Neuron (in vitro differentiated cells): Measurements from ENCODE around the gene CMIP.

Source experiments
- H2AFZ ChIP-seq: one replicate; pipeline ENCODE4 v1.6.1; 2013; ENCODE audit warnings: low read depth, mild to moderate bottlenecking, inconsistent platforms, low read length, moderate library complexity
- H3K27me3 ChIP-seq: one replicate; pipeline ENCODE4 v1.6.1; 2013; ENCODE audit warnings: low read length; ENCODE audit not compliant: insufficient read depth
- H3K36me3 ChIP-seq: one replicate; pipeline ENCODE4 v1.6.1; 2013; ENCODE audit warnings: low read length; ENCODE audit not compliant: insufficient read depth
- H3K4me1 ChIP-seq: one replicate; pipeline ENCODE4 v1.6.1; 2013; ENCODE audit warnings: low read length; ENCODE audit not compliant: insufficient read depth
- H3K4me3 ChIP-seq: 2 replicates; pipeline ENCODE4 v1.5.1; 2013; ENCODE audit warnings: mild to moderate bottlenecking, low read length, moderate library complexity
- H3K9me3 ChIP-seq: one replicate; pipeline ENCODE4 v1.6.1; 2013; ENCODE audit warnings: low read length

The CMIP gene

GRCh38 chr16:81514041-81514559 is 69.5 kb downstream of the CMIP start:
- Histone ChIP-seq H3K27me3 (no peaks in the 10 kb centered on the region), H3K36me3 (no peaks in the 10 kb centered on the region), H2AFZ (no peak overlapping the region), H3K4me3 (no peak overlapping the region), H3K4me1 (no peaks in the 10 kb centered on the region), H3K9me3 (peaks cover 3% of the 10 kb centered on the region)

DNA sequence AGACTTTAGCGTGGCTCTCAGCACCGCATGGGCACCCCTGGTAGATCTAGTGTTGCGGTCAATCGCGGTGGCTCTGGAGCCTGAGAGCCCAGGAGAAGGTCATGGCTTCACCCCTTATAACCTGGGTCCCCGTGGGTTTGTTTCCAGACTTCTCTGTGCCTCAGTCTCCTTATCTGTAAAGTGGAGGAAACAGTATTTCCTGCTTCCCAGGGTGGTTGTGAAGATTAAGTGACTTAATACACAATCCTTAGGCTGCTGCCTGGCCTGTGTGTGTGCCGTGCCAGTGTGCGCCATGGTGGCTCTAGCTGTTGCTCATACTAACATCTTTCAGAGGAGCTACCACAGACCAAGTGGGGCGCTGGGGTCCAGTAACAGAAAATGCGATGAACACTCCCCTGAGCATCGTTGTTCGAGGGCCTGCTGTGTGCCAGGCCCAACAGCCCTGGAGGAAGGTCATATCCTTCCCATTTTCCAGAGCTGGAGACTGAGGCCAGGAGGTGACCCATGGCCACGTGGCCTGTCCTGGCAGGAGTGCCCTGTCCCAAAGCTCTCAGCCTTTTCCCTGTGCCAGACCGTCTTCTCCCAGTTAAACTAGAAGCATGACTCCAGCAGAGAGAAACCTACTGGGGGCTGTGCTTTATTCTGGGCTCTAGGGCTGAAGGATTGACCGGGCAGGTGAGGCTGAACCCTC is 70.1 kb downstream of the CMIP start:
- H3K9me3 ChIP-seq, result peaks cover 3% of the 10 kb centered on the region
- H2AFZ ChIP-seq, result no peak overlapping the region
- H3K4me3 ChIP-seq, result no peak overlapping the region
- peaks cover under 1% of the 10 kb centered on the region for H3K4me1 ChIP-seq
- no peaks in the 10 kb centered on the region for H3K36me3 ChIP-seq
- H3K27me3 ChIP-seq, result no peaks in the 10 kb centered on the region

- peaks cover 4% of the 10 kb centered on the region for H3K4me1 ChIP-seq
- no peak overlapping the region for H3K4me3 ChIP-seq
- peaks cover 3% of the 10 kb centered on the region for H3K9me3 ChIP-seq
- H3K27me3 ChIP-seq, result no peaks in the 10 kb centered on the region
- H2AFZ ChIP-seq, result no peak overlapping the region
- no peaks in the 10 kb centered on the region for H3K36me3 ChIP-seq
Observed at GRCh38 chr16:81515281-81515680, 70.7 kb downstream of the CMIP start.

- Histone ChIP-seq H3K27me3 (no peaks in the 10 kb centered on the region), H3K4me1 (peaks cover 6% of the 10 kb centered on the region), H2AFZ (no peak overlapping the region), H3K36me3 (no peaks in the 10 kb centered on the region), H3K9me3 (peaks cover 3% of the 10 kb centered on the region), H3K4me3 (no peak overlapping the region)
Observed at GRCh38 chr16:81515721-81516120, 71.1 kb downstream of the CMIP start.

GRCh38 chr16:81516478-81517149 is 72.0 kb downstream of the CMIP start:
- Histone ChIP-seq H3K4me3 (no peak overlapping the region), H3K9me3 (no peaks in the 10 kb centered on the region), H3K27me3 (no peaks in the 10 kb centered on the region), H2AFZ (no peak overlapping the region), H3K4me1 (peaks cover 15% of the 10 kb centered on the region), H3K36me3 (no peaks in the 10 kb centered on the region)

GRCh38 chr16:81517150-81517499 is 72.5 kb downstream of the CMIP start:
- H3K27me3 ChIP-seq, result no peaks in the 10 kb centered on the region
- H3K4me3 ChIP-seq, result no peak overlapping the region
- H3K4me1 ChIP-seq, result peaks cover 18% of the 10 kb centered on the region
- no peak overlapping the region for H2AFZ ChIP-seq
- H3K36me3 ChIP-seq, result no peaks in the 10 kb centered on the region
- no peaks in the 10 kb centered on the region for H3K9me3 ChIP-seq

DNA sequence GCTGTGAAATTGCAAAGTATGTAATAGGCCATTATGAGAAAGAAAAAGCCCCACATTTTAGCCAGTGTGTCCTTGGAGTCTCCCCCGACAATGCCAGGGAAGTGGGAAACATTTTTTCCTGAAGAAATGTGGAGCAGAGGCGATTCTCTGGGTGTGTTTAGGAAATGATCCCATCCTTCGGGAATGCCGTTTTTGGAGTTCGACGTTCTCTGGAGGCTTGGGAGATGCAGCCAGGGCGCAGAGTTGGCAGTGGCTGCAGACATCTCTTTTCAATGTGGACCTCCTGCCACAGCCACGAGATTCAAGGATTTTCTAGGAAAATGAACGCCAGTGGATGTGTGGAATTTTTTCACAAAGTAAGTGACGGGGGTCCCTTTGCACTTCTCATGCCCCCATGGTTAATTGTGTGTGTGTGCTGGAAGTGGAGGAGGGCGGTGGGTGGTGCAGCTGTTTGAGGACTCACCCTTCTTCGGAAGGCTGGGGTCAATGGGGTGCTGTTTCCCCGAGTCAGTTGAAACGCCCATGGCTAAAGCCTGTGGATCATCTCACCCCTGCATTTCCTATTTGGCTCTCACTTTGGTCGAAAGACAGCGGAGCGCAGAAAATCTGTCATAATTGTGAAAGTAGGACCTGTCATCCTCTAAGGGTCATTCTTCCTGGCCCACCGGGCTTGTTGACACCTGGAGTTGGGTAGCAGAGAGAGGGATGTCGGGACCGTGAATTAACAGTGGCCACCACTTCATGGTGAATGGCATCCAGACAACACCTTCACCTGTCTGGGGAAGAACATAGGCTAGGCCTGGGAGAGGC is 73.2 kb downstream of the CMIP start:
- no peak overlapping the region for H3K4me3 ChIP-seq
- H3K9me3 ChIP-seq, result no peaks in the 10 kb centered on the region
- H3K36me3 ChIP-seq, result no peaks in the 10 kb centered on the region
- H3K27me3 ChIP-seq, result no peaks in the 10 kb centered on the region
- peaks cover 18% of the 10 kb centered on the region for H3K4me1 ChIP-seq
- no peak overlapping the region for H2AFZ ChIP-seq

- H3K27me3 ChIP-seq, result no peaks in the 10 kb centered on the region
- H2AFZ ChIP-seq, result no peak overlapping the region
- H3K4me3 ChIP-seq, result no peak overlapping the region
- H3K36me3 ChIP-seq, result peaks cover under 1% of the 10 kb centered on the region
- no peaks in the 10 kb centered on the region for H3K9me3 ChIP-seq
- peaks cover 18% of the 10 kb centered on the region for H3K4me1 ChIP-seq
Observed at GRCh38 chr16:81518439-81518757, 73.8 kb downstream of the CMIP start.

DNA sequence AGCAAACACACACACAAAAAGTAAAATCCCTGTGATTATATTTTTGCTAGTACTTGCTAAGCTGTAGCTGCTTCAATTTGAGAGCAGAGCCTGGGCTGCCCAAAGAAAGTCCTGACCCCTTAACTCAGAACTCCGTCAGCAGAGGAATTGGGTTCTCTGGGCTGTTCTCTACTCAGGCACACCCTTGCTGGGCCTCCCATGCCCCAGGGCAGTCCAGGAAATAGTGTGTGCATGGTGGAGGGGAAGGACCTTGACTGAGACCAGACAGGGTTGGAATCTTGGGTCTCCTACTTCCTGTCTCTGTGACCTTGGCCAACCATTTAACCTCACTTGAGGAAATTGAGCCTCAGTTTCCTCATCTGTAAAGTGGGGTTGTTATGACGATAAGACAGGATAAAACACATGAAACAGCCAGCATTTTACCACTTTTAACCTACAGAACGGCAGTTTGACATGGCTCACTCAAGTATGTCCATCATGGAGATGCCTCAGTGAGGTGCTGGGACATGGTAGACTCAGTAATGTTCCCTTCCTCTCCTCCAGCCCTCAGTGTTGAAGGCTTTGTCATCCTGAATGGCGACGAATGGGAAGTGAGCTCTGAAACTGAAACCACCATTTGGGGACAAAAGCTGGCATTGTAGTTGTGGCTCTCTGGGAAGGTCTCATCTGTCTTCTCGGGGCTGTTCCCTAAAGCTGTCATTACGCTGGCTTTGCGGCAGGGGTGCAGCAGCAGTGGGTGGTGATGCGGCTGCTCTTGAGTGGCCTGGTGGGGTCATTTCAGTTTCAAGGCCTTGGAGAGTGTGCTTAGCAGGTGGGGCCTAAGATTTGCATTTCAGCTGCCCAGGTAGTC is 74.9 kb downstream of the CMIP start:
- H3K36me3 ChIP-seq, result peaks cover 2% of the 10 kb centered on the region

GRCh38 chr16:81520151-81520470 is 75.5 kb downstream of the CMIP start:
- no peak overlapping the region for H2AFZ ChIP-seq
- H3K4me1 ChIP-seq, result peaks cover 18% of the 10 kb centered on the region
- no peaks in the 10 kb centered on the region for H3K27me3 ChIP-seq
- peaks cover 2% of the 10 kb centered on the region for H3K36me3 ChIP-seq
- H3K4me3 ChIP-seq, result no peak overlapping the region
- no peaks in the 10 kb centered on the region for H3K9me3 ChIP-seq

More for the DNA sequence above, 74.9 kb downstream of the CMIP start:
- Histone ChIP-seq H3K4me3 (no peak overlapping the region), H3K9me3 (no peaks in the 10 kb centered on the region), H3K27me3 (no peaks in the 10 kb centered on the region), H2AFZ (no peak overlapping the region), H3K4me1 (peaks cover 18% of the 10 kb centered on the region)

GRCh38 chr16:81520560-81521135 is 76.0 kb downstream of the CMIP start:
- no peak overlapping the region for H2AFZ ChIP-seq
- peaks cover 2% of the 10 kb centered on the region for H3K36me3 ChIP-seq
- no peaks in the 10 kb centered on the region for H3K27me3 ChIP-seq
- H3K4me3 ChIP-seq, result no peak overlapping the region
- H3K9me3 ChIP-seq, result no peaks in the 10 kb centered on the region
- peaks cover 18% of the 10 kb centered on the region for H3K4me1 ChIP-seq

GRCh38 chr16:81521141-81521626 is 76.6 kb downstream of the CMIP start:
- H3K4me3 ChIP-seq, result no peak overlapping the region
- no peaks in the 10 kb centered on the region for H3K9me3 ChIP-seq
- peaks cover 2% of the 10 kb centered on the region for H3K36me3 ChIP-seq
- H2AFZ ChIP-seq, result no peak overlapping the region
- H3K27me3 ChIP-seq, result no peaks in the 10 kb centered on the region
- peaks cover 22% of the 10 kb centered on the region for H3K4me1 ChIP-seq
